NCI-H1105 treated with DMSO at 0.1 percent for 48 hours (cell line): ENCODE data around the gene HOXA13.
A peak's percentile ranks its signal among the peaks of the same experiment; 100 is the strongest.

Source experiments
- DNase-seq: peaks from one replicate; lab custom pipeline; 2025; lab: John Stamatoyannopoulos, UW

The HOXA13 gene

DNA sequence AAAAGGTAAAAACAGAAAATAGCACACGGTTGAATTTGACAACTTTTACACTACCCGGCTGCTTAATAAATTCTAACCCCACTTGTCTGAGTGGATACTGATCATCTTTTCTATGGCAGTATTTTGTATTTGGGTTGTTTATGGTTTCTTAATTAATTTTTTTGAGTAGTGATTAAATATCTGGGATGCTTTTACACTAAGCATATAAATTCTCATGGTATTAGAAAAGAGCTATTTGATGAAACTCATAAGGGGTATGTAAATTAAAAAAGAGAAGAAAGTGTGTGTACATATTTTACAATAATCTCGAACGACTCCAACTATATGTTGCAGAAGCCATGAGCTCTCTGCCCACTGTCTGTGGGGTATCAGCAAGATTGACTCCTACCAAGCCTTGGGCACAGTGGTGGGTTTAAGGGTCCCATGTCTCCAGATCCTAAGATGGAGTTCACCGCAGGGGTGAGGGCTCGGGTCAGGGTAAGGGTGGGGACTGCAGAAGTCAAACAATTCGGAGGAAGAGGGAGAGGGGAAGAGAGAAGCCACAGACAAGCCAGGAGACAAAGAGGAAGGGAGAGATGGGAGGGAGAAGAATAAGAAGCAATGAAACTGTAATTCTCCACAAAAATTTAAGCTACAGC is 7.6 kb upstream of the HOXA13 start:
- DNase-seq, result no peak

DNA sequence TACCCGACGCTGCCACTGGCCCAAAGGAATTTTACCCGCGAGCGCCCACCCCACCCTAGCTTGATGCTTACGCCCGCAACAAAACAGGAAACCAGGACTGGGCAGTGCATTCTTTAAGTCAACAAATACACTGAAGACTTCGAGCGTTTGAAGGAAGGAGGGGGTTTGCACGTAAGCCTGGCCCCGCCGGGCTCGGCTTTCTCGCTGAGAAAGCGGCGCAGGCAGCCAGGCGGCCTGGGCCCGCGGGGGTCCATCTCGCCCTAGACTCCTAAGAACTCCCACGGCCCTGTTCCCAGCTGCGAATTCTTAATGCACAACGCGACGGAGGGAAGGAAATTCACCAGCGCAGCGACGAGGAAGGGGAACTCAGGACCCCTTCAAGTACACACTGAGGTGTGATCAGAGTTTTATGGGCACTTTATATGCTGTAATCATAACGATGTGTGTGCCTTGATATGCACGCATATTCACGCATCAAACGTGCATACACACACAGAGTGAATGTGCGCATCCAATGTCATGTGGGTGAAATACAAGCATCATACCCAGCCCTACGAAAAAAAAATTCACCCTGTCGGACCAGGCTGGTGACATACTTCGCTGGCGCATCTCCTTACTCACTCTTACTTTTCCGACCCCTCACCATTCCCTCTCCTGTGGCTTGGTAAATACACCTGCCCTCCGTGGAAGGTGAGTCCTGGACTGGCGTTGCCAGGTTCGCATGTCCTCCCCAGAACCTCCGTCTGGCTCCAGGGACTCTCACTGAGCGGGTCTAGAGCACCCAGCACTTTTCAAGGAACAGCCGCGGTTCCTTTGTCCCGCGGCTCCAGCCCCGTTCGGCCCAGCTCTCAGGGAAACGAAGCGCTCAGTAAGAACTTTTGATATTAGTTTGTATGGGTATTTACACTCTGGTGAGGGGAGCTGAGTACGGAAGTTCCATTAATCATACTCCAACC is 5.7 kb upstream of the HOXA13 start:
- DNase-seq, result no peak

DNA sequence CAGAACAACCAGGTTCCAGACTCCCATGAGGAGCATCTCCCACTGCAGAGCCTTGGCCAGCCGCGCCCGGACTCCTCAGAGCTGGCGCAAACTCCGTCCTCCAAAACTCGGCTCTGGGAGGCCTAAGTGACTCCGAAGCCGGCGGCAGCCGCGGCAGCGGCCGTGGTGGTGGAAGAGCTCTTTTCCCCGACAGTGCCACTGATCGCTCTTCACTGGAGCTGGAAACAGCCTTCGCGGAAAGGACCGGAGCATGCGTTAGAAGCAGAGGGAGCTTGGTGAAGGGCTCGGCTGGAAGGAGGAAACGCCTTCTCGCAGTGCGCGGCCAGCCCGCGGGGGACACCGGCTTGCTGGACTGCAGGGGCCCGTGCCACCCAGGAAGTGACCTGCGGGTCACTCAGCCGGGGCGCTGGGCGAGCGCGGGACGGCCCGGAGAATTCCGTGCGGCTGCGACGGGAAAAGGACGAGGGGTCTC is 5.0 kb upstream of the HOXA13 start:
- no peak for DNase-seq

DNA sequence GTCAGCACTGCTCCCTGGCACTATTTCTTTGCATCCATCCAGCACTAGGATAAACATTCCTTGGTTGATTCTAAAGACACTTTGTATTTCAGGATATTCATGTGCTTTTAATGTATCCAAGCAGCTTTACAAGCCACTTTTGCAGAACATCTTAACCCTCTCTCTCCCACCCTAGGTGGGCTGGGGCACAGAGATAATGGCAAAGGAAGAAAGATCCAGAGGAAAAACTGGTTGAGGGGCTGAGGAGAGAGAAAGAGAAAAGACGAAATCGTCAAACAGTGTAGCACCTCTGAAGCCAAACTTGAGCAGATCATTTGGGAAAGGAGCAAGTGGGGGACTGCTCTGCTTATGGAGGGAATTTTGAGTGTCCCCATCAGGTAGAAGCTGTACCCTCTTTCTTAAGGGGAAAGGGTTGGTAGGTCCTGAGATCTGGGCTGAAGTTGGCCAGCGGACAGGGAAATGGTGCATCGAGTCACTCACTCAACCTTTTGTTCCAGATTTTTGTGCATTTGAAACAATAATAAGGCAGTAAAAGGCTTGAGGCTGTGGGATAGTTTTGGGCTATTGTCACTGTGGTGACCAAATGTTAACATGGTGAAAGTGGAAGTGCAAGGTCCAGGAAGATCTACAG is 4.2 kb upstream of the HOXA13 start:
- DNase-seq, result no peak

DNA sequence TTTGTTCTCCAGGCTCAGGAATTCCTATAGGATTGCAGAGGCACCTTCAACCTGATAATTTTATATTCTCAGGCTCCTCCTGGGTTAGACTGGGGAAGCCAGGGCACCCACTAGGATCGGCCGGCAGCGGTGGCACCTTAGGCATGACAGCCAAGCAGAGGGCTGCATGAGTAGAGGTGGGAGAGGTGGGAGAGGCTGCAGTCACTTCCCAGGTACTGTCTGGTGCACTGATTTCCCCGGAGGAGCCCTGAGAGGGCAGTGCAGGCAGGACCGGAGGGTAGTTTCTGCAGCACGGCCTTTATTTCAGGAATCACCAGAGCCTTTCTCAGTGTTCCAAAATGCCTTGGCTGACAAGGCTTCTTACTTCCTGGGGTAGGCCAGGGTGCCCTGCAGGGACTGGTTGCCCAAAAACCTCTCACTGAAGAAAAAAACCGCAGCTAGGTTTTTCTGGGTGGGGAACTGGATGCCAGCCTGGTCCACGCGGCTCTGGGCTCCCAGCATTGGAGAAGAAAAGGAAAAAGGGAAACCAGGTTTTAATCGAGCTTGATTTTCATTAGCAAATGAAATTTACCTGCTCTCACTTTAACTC is 3.6 kb upstream of the HOXA13 start:
- no peak for DNase-seq

DNA sequence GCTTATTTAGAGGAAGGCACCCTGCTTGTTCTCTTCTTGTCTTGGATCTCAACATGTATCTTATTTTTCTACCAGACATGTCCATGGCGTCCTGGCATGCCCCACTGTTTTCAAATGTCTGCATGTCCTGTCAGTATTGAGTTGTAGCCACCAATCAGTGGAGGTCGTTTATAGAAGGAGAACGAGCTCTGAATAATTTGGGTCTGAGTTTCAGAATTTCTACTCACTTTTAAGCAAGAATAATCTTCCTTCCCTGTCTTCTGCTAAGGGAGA is 2.9 kb upstream of the HOXA13 start:
- no peak for DNase-seq

DNA sequence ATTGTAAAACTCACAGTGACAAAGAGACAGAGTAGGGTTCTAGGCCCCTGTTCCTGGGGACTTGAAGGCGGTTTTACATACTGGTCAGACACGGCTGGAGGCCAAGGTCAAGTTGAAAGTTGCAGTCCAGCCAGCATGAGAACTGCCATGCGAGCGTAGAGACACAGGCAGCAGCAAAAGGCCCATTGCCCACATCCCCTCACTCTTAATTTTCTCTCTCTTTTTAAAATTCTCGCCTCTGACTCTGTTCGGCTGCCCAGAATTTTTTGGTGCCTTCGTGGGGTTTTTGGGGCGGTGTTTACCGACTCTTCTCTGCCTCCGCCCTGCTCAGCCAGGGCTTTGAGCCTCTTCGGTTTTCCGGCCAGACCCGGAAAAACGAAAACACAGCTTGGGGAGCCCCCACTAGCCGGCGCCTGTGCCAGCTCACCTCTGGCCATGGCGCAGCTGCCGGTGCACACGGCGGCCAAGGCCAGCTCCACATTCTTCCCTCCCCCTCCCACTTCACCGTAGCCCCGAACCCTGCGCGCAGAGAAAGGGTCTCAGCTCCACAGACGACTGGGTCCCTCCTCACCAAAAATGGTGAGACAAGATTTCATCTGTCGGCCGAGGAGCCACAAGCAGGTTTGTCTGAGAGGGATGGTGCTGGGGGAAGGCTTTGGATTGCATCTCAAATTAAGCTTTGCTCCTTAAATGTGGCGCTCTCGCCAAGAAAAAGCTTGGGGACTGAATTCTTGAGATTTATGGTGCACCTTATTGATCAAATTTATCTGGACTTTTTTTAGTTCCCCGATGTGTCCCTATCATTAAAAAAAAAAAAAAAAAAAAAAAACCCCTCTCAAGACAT is 2.3 kb upstream of the HOXA13 start:
- DNase-seq, result no peak

DNA sequence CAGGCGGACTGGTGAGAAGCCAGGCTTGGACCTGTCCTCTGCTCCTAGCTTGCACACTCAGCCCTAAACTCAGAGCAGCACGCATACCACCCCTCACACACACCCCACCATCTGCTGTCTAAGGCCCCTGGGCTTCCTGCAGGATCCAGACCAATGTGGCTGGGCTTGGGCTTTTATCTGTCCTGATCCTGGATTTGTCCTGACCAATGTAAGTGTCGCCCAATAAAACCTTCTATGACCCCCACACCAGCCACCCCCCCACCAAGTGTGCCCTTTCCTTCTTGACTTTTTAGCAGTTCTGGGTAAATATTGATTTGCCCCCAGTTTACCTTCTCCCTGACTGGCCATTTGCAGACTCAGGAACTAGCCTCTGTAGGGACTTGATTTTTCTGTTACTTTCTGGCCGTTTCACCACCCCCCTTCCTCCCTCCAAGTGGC is 1.7 kb upstream of the HOXA13 start:
- no peak for DNase-seq

DNA sequence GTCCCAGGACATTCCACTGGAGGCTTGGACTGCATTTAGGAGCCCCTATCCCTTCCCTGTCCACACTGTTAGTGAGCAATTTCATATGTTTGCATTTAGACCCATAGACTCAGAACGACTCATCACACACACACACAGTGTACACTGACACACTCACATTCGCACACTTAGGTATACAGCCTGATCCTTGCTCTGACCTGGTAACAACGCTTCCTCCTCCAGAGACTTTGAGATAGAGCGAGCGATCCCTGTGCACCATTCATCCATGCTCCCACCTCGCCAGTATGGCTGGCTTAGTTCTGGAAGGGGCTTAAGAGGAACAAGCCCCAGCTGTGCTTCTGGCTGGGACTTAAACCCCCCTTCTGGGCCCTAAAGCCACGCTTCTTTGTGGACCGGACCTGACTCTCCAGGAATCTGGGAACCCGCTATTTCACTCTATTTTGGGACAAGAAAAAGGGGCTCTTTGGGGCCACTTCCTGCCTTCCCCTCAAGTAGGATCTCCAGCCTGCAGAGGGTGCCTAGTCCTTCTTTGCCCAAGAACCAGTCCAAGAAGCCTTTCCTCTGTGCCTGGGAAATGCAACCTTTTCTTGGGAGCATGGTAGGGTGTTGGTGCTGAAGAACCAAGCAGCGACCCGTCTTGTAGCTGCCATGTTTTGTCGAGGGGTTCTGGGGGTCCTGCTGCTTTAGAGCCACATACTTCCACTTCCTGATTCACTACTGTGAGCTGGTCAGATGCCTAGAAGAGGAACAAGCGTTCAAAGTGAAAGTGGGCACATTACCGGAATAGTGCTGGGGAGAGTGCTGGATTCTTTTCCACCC is 1.1 kb upstream of the HOXA13 start:
- no peak for DNase-seq

DNA sequence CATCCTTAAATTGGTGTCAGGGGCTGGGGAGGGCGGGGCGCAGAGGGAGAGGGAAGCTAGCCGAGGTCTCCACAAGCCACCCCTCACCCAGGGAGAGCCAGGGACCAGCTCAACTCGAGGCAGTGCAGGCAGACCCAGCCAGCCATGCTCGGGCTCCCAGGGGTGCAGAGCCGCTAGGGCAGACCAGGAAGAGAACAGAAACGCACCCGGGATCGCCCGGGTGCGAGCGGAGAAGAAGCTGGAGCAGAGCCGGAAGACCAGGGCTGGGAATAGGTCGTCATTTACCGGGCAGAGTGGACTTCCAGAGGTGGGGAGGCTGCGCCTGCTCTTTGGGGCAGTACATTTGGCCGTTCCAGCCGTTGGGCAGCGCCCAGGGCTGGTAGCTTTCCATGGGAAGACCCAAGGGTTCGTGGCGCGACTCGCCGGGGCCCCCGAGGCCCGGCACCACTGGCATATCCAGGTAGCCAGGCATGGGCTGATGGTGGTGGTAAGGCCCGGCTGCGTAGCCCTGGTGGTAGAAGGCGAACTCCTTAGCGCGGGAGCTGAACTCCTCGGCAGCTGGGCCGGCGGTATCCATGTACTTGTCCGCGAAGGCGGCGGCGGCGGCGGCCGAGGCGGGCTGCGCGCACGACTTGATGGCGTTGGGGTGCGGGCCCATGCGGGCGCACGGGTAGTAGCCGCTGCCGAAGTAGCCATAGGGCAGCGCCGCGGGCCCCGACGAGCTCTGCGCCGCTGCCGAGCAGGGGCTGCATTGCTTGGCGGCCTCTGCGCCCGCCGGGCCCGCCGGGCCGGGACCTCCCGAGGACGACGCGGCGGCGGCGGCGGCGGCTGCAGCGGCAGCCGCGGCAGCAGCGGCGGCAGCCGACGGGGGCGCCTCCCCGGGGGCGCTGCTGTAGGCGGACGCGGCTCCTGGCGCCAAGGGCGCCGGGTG is 755 bp downstream of the HOXA13 start:
- DNase-seq, result peak; percentile 40

DNA sequence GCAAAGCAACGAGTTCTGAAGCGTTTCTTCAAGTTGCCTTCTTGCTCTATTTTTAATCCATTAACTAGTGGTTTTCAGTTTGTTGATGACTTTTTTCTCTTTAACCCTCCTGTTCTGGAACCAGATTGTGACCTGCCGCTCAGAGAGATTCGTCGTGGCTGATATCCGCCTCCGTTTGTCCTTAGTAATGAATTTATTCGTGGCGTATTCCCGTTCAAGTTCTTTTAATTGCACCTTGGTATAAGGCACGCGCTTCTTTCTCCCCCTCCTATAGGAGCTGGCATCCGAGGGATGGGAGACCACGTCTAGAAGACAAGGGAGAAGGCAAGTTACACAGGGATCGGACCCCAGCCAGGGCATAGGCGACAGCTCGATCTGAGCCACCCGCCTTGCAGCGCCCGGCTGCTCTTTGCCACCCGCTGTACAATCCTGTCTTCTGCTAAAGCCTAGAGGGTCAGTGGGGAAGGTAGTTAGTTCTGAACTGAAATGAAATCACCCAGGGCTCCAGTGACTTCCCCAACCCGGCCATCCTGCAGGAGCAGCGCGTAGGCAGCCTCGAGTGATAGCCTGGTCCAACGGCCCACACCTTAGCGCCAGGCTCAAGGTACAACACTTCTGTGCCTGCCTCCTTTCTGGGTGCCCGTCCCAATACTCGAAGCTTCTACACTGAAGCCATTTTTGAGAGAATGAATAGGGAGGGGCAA is 1.6 kb downstream of the HOXA13 start:
- DNase-seq, result peak; percentile 14

DNA sequence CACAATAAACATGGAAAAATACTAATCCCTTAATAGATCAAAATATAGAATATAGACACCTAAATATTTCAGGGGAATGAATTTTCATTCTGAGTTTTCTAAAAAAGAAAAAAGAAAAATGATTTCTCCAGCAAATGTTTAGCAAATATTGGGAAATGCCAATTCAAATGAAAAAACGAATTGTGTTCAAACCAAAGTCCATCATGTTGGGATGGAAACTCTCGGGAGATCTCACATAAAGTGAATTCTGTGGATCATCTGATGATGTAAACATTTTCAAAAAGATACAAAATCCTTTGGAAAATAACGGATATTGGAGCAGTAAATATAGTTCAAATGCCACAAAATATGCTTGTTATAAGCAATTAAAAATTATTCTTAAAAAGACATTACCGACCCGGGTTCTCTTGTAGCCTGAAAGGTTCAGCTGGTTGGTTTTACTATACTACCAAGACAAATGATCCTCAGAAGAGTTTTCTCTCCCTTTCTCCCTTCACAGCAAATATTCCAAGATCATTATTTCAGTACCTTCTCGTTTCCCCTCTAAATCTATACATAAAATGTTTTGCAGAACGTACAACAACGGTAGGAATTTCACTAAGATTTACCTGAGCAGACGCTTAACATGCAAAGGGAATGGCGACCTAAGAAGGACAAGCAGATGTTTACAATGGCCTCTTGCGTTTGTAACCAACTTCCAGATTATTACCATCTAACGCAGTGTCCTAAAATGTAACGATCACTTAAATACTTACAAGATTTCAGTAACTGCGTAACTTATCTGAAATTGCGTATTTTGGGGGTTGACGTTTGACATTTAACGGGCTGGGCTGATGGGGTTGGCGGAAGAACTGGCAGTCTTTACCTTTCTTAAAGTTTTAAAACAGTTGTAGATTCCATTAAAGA is 2.5 kb downstream of the HOXA13 start:
- no peak for DNase-seq

DNA sequence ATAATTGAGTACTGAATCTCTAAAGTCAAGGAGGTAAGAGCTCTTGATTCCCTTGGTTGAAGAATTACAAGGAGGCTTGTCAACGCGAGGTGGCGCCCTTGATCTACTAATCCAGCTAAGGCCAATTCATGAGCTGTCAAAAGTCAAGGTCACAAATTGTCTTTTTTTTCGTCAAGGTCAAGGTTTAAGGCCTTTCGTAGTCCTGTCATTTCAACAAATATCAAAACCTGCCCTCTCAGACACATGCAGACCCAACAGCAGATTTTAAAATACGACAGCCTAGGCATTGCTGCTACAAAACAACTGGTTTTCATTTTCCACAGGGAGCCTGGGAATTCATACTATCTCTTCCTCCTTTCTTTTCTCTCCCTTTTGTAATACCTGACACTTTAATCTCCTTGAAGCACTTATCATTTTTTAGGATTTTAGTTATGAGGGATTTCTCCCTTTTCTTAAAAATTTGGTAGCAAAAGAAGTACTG is 3.6 kb downstream of the HOXA13 start:
- peak; percentile 73 for DNase-seq

DNA sequence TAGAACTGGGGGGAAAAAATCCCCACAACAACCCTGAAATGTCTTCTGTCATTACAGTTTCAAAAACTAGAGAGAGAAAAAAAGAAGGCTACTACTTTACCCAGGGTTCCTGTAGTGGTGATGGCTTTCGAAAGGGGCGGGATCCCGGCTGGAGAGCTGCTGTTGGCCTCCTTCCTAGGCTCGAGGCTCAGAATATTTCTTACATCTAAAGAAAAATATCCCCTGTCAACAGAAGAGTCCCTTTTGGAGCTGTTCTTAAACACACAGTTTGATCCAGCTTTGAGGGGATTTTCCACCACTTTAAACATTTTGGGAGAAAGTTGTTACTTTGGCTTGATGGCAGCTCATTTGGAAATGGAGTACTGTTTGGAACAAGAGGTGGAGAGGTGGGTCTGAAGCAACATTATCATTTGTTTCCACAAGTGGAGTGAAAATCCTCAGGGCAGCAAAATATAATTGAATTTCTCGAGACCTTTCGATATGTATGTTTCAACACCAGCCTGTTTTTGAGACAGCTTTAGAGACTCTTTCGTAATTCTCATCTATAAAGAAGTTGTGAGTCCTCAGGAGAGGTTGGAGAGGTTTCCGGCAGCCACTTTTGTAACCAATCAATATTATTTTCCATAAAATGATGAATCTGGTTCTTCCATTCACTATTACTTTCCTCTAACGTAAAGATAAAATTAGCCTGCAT is 5.1 kb downstream of the HOXA13 start:
- DNase-seq, result no peak

DNA sequence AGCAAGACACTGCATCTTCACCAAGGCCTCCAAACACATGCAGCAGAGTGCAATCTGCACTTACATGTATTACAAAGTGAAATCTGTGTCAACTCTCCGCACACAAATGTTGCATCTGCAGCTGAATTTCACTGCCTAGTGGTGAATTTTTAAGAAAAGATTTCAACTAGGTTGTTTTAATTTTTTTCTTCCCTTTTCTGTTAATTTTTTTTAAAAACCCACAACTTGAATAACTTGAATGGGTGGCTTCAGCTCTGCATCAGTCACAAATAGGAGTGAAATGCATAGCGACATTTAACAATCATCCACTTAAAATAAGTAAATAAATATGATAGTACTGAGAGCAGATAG is 5.9 kb downstream of the HOXA13 start:
- no peak for DNase-seq

DNA sequence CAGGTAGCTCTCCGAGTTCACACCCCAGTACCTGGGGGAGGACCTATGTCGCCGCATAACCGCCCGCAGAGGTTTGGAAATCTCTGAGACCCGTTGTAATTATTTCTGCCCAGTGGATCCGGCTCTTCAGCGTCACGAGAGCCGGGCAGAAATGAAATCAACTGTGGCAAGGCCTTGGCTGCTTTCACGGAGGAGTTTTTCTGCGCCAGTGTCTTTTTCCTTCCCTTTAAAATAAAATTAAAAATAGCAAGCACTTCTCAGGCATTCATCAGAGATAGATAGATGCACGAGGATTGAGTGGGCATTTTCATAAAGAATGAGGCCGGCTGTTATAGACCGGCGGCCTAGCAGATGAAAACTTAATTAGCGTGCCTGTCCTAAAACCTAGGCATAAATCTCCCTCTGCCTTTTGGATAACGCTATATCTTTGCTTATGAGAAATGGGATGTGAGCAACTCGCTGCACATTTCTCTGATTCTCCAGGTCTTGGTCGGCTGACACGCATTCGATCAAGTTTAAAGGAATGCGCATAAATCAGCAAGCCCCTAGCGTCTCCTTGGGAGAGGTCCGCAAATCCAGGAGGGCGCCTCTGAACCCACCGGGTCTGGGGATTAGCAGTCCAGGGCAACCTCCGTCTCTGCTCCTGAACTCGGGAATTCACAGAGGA is 6.4 kb downstream of the HOXA13 start:
- no peak for DNase-seq
